22Rv1 (cell line): ENCODE measurements around the gene RALY.

Experiments used
- H3K27ac ChIP-seq: fragments of 450-650 bp; 2 replicates; pipeline ENCODE4 v1.5.1; 2017
- ZFX ChIP-seq: fragments of 450-650 bp; IDR thresholded peaks from 2 replicates; pipeline ENCODE4 v1.6.1; 2017; ENCODE audit warnings: antibody characterized with exemption, borderline replicate concordance
- TF ChIP-seq, protein P1 (sequence below): fragments of 450-650 bp; IDR thresholded peaks from 2 replicates; pipeline ENCODE4 v1.5.1; 2017; ENCODE audit warnings: mild to moderate bottlenecking

Gene RALY

DNA sequence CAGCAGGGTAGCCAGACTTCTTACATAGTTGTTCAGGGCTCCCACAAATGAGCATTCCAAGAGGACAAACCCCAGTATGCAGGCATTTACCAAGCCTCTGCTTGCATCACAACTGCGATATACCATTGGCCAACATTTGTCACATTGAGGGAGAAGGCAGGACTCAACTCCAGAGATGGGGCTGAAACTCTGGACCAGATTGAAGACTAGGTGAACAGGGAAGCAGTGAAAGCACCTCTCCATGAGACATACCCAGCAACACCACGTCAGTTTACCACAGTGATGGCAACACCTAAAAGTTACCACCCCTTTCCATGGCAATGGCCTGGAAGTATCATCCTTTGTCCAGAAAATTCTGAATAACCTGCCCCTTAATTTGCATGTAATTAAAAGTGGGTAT, 7.9 kb upstream of the RALY start:
- TF ChIP-seq ZFX = no peak
- TF ChIP-seq, protein P1, sequence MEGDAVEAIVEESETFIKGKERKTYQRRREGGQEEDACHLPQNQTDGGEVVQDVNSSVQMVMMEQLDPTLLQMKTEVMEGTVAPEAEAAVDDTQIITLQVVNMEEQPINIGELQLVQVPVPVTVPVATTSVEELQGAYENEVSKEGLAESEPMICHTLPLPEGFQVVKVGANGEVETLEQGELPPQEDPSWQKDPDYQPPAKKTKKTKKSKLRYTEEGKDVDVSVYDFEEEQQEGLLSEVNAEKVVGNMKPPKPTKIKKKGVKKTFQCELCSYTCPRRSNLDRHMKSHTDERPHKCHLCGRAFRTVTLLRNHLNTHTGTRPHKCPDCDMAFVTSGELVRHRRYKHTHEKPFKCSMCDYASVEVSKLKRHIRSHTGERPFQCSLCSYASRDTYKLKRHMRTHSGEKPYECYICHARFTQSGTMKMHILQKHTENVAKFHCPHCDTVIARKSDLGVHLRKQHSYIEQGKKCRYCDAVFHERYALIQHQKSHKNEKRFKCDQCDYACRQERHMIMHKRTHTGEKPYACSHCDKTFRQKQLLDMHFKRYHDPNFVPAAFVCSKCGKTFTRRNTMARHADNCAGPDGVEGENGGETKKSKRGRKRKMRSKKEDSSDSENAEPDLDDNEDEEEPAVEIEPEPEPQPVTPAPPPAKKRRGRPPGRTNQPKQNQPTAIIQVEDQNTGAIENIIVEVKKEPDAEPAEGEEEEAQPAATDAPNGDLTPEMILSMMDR = no peak

DNA sequence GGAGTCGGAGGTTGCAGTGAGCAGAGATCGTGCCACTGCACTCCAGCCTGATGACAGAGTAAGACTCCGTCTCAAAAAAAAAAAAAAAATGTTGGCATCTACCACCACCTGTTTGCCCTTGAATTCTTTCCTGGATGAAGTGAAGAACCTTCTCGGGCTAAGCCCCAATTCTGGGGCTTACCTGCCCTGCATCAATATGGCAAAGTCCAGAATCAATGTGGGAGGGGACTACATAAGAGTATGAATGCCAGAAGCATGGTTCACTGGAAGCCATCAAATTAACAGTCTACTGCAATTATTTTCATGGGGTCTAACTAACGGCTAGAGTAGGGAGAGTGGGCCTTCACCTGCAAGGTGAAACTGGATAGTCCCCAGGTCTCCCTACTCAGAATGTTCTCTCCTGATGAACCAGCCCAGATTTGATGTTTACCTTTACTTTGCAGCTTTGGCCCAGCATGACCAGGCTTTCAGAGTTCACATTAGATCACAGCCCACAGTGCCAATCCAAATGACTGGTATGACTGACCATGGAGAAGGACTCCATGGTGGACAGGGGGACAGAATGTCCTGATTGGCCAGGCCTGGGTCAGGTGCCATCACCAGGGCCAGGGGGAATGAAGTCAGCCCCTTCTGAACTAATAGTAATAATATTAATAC, 7.0 kb upstream of the RALY start:
- TF ChIP-seq, protein P1 = no peak
- no peak for TF ChIP-seq ZFX
- H3K27ac ChIP-seq = no peak overlapping the region

More for the DNA sequence above, 7.9 kb upstream of the RALY start:
- H3K27ac ChIP-seq = no peak overlapping the region

DNA sequence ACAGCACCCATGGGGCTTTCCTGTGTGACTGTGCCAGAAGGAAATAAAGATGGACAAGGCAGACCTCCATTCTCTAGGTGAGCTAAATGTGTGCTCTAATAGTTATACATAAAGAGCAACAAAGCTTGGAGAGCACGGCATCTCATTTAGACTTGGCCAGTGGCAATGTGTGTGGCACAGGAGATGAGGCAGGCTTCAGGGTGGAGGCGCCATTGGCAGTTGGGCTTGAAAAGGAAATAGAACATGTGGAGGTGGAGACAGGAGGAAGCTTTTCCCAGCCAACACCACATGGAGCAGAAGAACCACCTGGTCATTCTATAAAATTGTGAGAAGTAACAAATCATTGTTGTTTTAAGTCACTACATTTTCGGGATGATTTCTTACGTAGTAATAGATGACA, 3.6 kb upstream of the RALY start:
- no peak overlapping the region for H3K27ac ChIP-seq
- no peak for TF ChIP-seq ZFX
- TF ChIP-seq, protein P1 = no peak

DNA sequence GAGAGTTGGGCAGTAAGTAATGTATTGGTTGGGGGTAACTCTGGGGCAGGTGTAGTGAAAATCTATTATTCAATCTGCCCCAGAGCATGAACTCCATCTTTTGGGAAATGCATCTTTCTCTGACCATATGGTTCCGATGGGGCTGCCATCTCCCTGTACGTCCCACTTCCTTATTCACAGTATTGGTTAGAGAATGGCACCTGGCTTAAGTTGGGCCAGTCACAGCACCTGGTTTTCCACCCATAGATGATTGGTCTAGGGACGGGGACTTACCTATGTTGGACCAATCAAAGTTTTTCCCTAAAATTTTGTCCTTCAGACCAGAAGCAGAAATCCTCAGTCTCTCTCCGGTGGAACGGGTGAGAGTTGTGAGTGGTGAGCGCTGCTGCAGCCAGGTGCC, 2.2 kb upstream of the RALY start:
- H3K27ac ChIP-seq = no peak overlapping the region
- TF ChIP-seq, protein P1 = no peak
- TF ChIP-seq ZFX = no peak

DNA sequence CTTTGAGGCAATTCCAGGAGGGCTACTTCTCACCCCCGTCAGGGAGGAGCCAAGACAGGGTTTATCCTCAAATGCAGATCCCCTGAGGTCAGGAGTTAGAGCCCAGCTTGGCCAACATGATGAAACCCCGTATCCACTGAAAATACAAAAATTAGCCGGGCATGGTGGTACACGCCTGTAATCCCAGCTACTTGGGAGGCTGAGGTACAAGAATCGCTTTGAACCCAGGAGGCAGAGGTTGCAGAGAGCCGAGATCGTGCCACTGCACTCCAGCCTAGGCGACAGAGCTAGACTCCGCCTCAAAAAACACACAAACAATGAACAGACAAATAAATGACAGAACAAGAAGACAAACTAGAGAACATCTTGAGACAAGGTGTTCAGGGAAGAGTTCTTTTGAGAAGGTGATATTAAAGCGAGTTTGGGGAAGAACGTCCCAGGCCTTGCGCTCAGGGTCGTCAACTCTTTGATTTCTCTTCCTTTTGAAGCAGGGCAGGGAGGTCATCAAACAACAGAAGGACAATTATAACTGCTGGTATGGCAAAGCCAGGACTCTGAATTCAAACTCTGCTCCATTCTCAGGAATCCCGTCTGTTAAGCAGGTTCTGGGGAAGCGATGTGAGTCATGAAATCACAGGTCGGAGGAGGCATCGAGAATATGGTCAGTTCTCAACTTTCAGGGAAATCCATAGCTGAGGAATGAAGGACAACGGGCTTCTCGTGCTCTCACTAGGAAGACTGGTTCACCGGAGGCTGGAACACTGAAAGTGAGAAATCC, 1.4 kb upstream of the RALY start:
- peak overlapping the region; percentile 97 for H3K27ac ChIP-seq
- TF ChIP-seq, protein P1 = no peak
- TF ChIP-seq ZFX = no peak

DNA sequence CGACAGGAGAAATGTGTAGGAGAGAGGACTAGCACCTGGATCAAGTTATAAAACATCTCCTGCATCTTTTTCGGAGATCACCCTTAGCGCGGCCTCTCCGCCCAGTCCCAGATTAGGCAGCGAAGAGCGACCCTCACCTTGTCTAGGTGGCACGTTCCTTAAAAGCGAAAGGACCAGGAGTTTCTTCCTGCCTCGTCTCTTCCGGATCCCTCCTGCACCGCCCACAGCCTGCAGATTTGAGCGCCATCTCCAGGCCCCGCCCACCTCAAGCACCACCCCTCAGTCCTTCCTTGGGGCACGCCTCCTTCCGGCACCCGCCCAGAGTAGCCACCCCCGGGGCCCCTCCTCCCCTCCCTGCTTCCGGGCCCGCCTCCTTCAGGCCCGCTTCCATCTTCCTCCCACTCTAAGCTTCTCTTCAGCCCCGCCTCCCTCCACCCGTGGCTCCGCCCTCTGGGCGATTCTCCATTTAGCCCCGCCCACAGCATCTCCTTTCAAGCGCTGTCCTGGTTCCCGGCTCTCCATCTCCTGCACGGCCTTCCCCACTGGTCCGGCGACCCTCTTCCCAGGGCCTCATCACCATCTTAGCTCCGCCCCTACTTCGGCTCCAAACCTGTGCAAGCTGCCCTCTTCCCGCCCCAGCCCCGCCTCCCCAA, 662 bp upstream of the RALY start:
- H3K27ac ChIP-seq = peak overlapping the region; percentile 97
- TF ChIP-seq, protein P1 = no peak
- no peak for TF ChIP-seq ZFX
